DOHH2 (cell line): ENCODE results near the gene CCDC170.

ENCODE experiments used
- H3F3A ChIP-seq: fragments of 200-600 bp; sonication (generic), shearing (Covaris generic); 2 replicates; pipeline ENCODE4 v1.6.0; 2016; ENCODE audit warnings: antibody characterized with exemption, mild to moderate bottlenecking; ENCODE audit not compliant: control insufficient read depth, insufficient read depth
- H3K27ac ChIP-seq: fragments of 200-600 bp; sonication (generic); 2 replicates; pipeline ENCODE4 v1.5.1; 2014; ENCODE audit warnings: low read depth, mild to moderate bottlenecking, low read length, moderate library complexity
- H3K27me3 ChIP-seq: fragments of 200-600 bp; sonication (generic); 2 replicates; pipeline ENCODE4 v1.6.1; 2014; ENCODE audit warnings: mild to moderate bottlenecking, low read length, mixed read lengths; ENCODE audit not compliant: control insufficient read depth
- H3K36me3 ChIP-seq: fragments of 200-600 bp; sonication (generic); 2 replicates; pipeline ENCODE4 v1.6.1; 2014; ENCODE audit warnings: mild to moderate bottlenecking, low read length, moderate library complexity, mixed read lengths; ENCODE audit not compliant: control insufficient read depth
- H3K4me1 ChIP-seq: fragments of 200-600 bp; sonication (generic); 2 replicates; pipeline ENCODE4 v1.6.1; 2014; ENCODE audit warnings: mild to moderate bottlenecking, low read length, mixed read lengths; ENCODE audit not compliant: control insufficient read depth
- H3K4me2 ChIP-seq: fragments of 200-600 bp; sonication (generic); 2 replicates; pipeline ENCODE4 v1.6.0; 2014; ENCODE audit warnings: mild to moderate bottlenecking, low read length, moderate library complexity
- H3K4me3 ChIP-seq: fragments of 200-600 bp; sonication (generic); 2 replicates; pipeline ENCODE4 v1.5.1; 2014; ENCODE audit warnings: mild to moderate bottlenecking, low read length, mixed read lengths
- H3K79me2 ChIP-seq: fragments of 200-600 bp; sonication (generic); 2 replicates; pipeline ENCODE4 v1.6.1; 2014; ENCODE audit warnings: mild to moderate bottlenecking, low read length, mixed read lengths; ENCODE audit not compliant: control insufficient read depth
- H3K9me2 ChIP-seq: fragments of 200-600 bp; sonication (generic); replicated peaks from 2 replicates; pipeline ENCODE4 v1.6.1; 2014; ENCODE audit warnings: mild to moderate bottlenecking, low read length, mixed read lengths; ENCODE audit not compliant: control insufficient read depth
- H3K9me3 ChIP-seq: fragments of 200-600 bp; sonication (generic); 2 replicates; pipeline ENCODE4 v1.6.1; 2014; ENCODE audit warnings: antibody characterized with exemption, low read length, mixed read lengths; ENCODE audit not compliant: control insufficient read depth, insufficient read depth
- H4K20me1 ChIP-seq: fragments of 200-600 bp; sonication (generic); 2 replicates; pipeline ENCODE4 v1.6.0; 2014; ENCODE audit warnings: low read depth, mild to moderate bottlenecking, antibody characterized with exemption, low read length, moderate library complexity; ENCODE audit not compliant: control insufficient read depth, insufficient read depth
- CTCF ChIP-seq: fragments of 200-600 bp; sonication (generic); IDR thresholded peaks from one replicate; pipeline ENCODE4 v1.5.1; 2014; ENCODE audit warnings: antibody characterized with exemption, mild to moderate bottlenecking, low read depth, low read length; ENCODE audit not compliant: poor library complexity, severe bottlenecking
- EZH2phosphoT487 ChIP-seq: fragments of 200-600 bp; sonication (generic); IDR thresholded peaks from 2 replicates; pipeline ENCODE4 v1.6.1; 2017; ENCODE audit warnings: borderline replicate concordance, mild to moderate bottlenecking, antibody characterized with exemption, low read length, moderate library complexity, mixed read lengths

The CCDC170 gene

GRCh38 chr6:151618717-151619116 is 124.9 kb downstream of the CCDC170 start:
- Histone ChIP-seq H3K27ac (no peak overlapping the region), H3K4me3 (no peak overlapping the region), H3K9me2 (no peaks in the 10 kb centered on the region), H3K27me3 (no peaks in the 10 kb centered on the region), H3K36me3 (no peaks in the 10 kb centered on the region), H4K20me1 (no peaks in the 10 kb centered on the region), H3K9me3 (no peaks in the 10 kb centered on the region), H3K4me2 (no peak overlapping the region), H3F3A (no peaks in the 10 kb centered on the region), H3K79me2 (no peaks in the 10 kb centered on the region), H3K4me1 (no peaks in the 10 kb centered on the region)
- TF ChIP-seq CTCF (no peak), EZH2phosphoT487 (no peak)

GRCh38 chr6:151620179-151620578 is 126.4 kb downstream of the CCDC170 start:
- Histone ChIP-seq H3K36me3 (no peaks in the 10 kb centered on the region), H3K9me2 (no peaks in the 10 kb centered on the region), H3K9me3 (no peaks in the 10 kb centered on the region), H3K4me2 (no peak overlapping the region), H4K20me1 (no peaks in the 10 kb centered on the region), H3K4me3 (no peak overlapping the region), H3K27ac (no peak overlapping the region), H3F3A (no peaks in the 10 kb centered on the region), H3K79me2 (no peaks in the 10 kb centered on the region), H3K27me3 (no peaks in the 10 kb centered on the region), H3K4me1 (no peaks in the 10 kb centered on the region)
- no peak for TF ChIP-seq CTCF
- no peak for TF ChIP-seq EZH2phosphoT487

DNA sequence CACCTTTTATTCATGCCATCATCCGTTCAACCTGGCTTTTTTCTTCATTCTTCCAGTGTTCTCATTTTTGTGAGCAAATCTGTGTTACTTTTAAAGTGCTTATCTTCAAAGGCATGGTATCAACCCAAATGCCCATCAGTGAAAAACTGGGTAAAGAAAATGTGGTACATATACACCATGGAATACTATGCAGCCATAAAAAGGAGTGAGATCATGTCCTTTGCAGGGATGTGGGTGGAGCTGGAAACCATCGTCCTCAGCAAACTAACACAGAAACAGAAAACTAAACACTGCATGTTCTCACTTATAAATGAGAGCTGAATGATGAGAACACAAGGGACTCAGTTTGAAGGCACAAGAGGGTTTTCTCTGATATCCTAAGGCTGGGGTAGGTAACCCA is 130.3 kb downstream of the CCDC170 start:
- no peak overlapping the region for H3K27ac ChIP-seq
- H3K9me3 ChIP-seq: no peaks in the 10 kb centered on the region
- H3K4me3 ChIP-seq: no peak overlapping the region
- no peaks in the 10 kb centered on the region for H3F3A ChIP-seq
- H3K9me2 ChIP-seq: no peaks in the 10 kb centered on the region
- H3K79me2 ChIP-seq: no peaks in the 10 kb centered on the region
- no peaks in the 10 kb centered on the region for H3K27me3 ChIP-seq
- H3K4me1 ChIP-seq: no peaks in the 10 kb centered on the region
- no peak overlapping the region for H3K4me2 ChIP-seq
- H3K36me3 ChIP-seq: no peaks in the 10 kb centered on the region
- H4K20me1 ChIP-seq: no peaks in the 10 kb centered on the region
- no peak for TF ChIP-seq EZH2phosphoT487
- TF ChIP-seq CTCF: no peak

DNA sequence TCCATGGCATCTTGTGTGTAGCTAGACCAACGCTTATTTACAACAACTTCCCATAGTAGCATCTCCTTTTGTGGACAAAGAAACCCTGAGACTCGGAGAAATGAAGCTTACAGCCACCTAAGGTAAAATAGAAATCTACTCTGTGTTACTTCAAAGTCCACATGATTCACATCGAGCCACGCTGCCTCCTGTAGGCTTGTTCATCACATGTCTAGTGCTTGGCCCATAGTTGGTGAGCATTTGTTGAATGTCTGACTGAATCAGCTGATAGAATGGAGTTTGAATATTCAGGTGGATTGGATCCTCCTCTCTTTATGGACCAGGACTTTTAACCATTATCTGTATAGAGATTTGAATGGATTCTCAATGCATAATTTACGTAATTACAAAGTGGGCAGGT is 130.7 kb downstream of the CCDC170 start:
- H3F3A ChIP-seq: no peaks in the 10 kb centered on the region
- no peak overlapping the region for H3K4me2 ChIP-seq
- no peaks in the 10 kb centered on the region for H3K79me2 ChIP-seq
- TF ChIP-seq EZH2phosphoT487 (no peak), CTCF (no peak)
- H3K9me3 ChIP-seq: no peaks in the 10 kb centered on the region
- H4K20me1 ChIP-seq: no peaks in the 10 kb centered on the region
- H3K4me3 ChIP-seq: no peak overlapping the region
- no peaks in the 10 kb centered on the region for H3K9me2 ChIP-seq
- H3K36me3 ChIP-seq: no peaks in the 10 kb centered on the region
- no peak overlapping the region for H3K27ac ChIP-seq
- no peaks in the 10 kb centered on the region for H3K27me3 ChIP-seq
- no peaks in the 10 kb centered on the region for H3K4me1 ChIP-seq
